ENCODE data around the gene PPP1R11. TPM values are rescaled to one million over a fixed set of nuclear protein-coding genes. Genes with fewer than 3 reads are reported as not detected.
"Not testable (repeated sequence)": the region's sequence is repeated elsewhere in the genome, so short reads cannot be mapped to it uniquely, and the experiment has no call there.

Gene PPP1R11
- total and polyA plus RNA-seq, 9 donors, result 17.9 to 35.6 (median 31.2) TPM

DNA sequence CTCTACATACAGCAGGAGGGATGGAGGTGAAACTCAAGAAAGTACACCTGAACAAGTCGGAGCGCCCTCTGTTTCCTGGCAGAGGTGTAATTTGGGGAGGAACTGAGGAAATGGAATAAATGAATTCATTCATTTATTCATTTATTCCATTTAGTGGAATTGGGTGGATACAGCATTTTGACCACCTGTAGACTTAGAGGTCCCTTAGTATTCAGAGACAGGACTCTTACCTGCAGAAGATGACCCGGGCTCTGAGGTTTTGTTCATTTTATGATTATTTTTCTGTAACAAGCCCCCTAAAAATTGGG lies 36.8 kb downstream of the PPP1R11 start:
- no peaks in the 10 kb centered on the region for H3K9me3 ChIP-seq (replicated peaks; ENCODE audit: control insufficient read depth, low read depth, low read length)
- no peak for DNase-seq
- H3K4me1 ChIP-seq (ENCODE audit: control insufficient read depth, insufficient read depth, low read length), result peaks cover 22% of the 10 kb centered on the region
- WGBS (ENCODE audit: insufficient coverage), result no CpG with 5 or more reads among the region's 3 CpGs
- H3K27me3 ChIP-seq (ENCODE audit: control insufficient read depth, insufficient read depth, low read length), result peaks cover 65% of the 10 kb centered on the region
- no peak overlapping the region for H3K4me3 ChIP-seq (ENCODE audit: low read length)
- no peak overlapping the region for H3K27ac ChIP-seq (ENCODE audit: low read length)
- no peaks in the 10 kb centered on the region for H3K36me3 ChIP-seq (ENCODE audit: control insufficient read depth, insufficient read depth, low read length)

DNA sequence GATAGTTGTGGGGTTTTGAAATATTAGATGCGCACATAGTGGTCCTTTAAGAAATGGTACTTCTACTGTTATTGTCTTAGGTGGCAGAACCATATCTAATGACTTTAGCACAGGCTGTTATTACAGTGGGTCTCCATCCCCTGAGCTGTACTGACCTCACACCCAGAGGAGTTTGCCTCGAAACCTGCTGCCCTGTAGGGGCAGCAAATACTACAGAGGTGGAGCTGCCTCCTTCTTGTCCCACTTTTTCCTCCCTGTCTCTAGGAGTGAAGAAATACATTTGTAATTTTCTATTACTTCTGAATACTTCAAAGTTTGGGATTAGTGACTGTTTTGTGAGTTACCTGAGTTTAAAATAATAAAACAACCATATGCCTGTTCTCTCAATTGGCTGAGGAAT lies 37.7 kb downstream of the PPP1R11 start:
- H3K27ac ChIP-seq (ENCODE audit: low read length), result no peak overlapping the region
- WGBS (ENCODE audit: insufficient coverage), result no CpG with 5 or more reads among the region's 2 CpGs
- H3K9me3 ChIP-seq (replicated peaks; ENCODE audit: control insufficient read depth, low read depth, low read length), result no peaks in the 10 kb centered on the region
- peaks cover 68% of the 10 kb centered on the region for H3K27me3 ChIP-seq (ENCODE audit: control insufficient read depth, insufficient read depth, low read length)
- H3K36me3 ChIP-seq (ENCODE audit: control insufficient read depth, insufficient read depth, low read length), result no peaks in the 10 kb centered on the region
- H3K4me1 ChIP-seq (ENCODE audit: control insufficient read depth, insufficient read depth, low read length), result peaks cover 22% of the 10 kb centered on the region
- DNase-seq, result no peak
- H3K4me3 ChIP-seq (ENCODE audit: low read length), result no peak overlapping the region

DNA sequence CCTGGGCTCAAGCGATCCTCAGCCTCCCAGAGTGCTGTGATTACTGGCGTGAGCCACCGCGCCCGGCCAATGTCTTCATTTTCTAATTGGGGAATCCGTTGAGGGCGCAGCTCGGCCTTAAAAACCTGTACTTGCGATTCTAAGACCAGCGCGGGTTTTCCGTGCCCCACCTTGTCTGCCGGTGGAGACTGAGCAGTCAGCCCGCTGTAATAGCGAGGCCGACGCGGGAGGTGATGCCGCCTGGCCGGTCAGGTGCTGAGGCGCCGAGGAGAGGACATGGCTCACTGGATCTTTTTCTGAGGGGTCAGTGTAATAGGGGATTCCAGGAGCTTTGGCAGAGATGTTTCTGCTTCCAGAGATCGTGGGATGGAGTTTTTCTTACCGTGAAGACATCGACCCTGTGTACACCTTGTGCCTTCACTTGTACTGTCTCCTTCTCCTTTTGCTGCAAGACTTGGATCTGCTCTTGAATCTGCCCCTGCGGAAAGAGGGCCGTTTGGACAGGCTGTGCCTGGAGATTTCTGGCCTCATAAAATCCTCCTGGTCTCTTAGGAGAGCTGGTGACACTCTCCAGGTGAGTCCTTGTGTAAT lies 44.4 kb downstream of the PPP1R11 start:
- DNase-seq, result no peak
- Histone ChIP-seq H3K9me3 (replicated peaks; ENCODE audit: control insufficient read depth, low read depth, low read length) (no peaks in the 10 kb centered on the region), H3K4me1 (ENCODE audit: control insufficient read depth, insufficient read depth, low read length) (no peaks in the 10 kb centered on the region), H3K27ac (ENCODE audit: low read length) (no peak overlapping the region), H3K4me3 (ENCODE audit: low read length) (no peak overlapping the region), H3K27me3 (ENCODE audit: control insufficient read depth, insufficient read depth, low read length) (peaks cover 58% of the 10 kb centered on the region), H3K36me3 (ENCODE audit: control insufficient read depth, insufficient read depth, low read length) (no peaks in the 10 kb centered on the region)
- 36% methylated on average over 20 of the region's 27 CpGs for WGBS (ENCODE audit: insufficient coverage)

DNA sequence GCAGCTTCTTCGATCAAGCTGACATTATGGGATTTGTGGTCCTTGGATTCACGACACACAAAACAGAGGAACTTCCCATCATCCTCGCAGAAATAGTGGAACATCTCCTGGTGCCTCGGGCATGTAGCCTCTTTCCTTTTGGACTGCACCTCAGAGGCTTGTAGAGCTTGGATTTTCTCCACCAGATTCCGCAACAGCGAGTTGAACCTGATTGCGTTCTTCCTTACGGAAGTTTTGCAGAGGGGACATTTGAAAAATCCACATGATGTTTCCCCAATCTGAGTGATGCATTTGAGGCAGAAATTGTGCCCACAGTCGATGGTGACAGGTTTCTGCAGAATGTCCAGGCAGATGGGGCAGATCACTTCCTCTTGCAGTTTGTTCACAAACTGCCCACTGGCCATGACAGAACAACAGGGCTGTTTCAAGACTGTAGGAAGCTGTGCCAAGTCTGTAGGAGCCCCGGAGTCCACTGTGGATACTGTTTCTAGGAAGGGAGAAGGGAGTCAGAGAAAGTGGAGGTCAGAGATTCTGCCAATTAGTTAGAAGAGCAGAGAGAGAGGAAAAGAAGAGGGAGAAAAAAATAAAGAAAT lies 45.5 kb downstream of the PPP1R11 start:
- WGBS (ENCODE audit: insufficient coverage), result 71% methylated on average over 9 of the region's 10 CpGs
- no peaks in the 10 kb centered on the region for H3K36me3 ChIP-seq (ENCODE audit: control insufficient read depth, insufficient read depth, low read length)
- H3K27me3 ChIP-seq (ENCODE audit: control insufficient read depth, insufficient read depth, low read length), result peaks cover 58% of the 10 kb centered on the region
- H3K4me3 ChIP-seq (ENCODE audit: low read length), result no peak overlapping the region
- H3K9me3 ChIP-seq (replicated peaks; ENCODE audit: control insufficient read depth, low read depth, low read length), result no peaks in the 10 kb centered on the region
- no peak for DNase-seq
- H3K27ac ChIP-seq (ENCODE audit: low read length), result no peak overlapping the region
- no peaks in the 10 kb centered on the region for H3K4me1 ChIP-seq (ENCODE audit: control insufficient read depth, insufficient read depth, low read length)

DNA sequence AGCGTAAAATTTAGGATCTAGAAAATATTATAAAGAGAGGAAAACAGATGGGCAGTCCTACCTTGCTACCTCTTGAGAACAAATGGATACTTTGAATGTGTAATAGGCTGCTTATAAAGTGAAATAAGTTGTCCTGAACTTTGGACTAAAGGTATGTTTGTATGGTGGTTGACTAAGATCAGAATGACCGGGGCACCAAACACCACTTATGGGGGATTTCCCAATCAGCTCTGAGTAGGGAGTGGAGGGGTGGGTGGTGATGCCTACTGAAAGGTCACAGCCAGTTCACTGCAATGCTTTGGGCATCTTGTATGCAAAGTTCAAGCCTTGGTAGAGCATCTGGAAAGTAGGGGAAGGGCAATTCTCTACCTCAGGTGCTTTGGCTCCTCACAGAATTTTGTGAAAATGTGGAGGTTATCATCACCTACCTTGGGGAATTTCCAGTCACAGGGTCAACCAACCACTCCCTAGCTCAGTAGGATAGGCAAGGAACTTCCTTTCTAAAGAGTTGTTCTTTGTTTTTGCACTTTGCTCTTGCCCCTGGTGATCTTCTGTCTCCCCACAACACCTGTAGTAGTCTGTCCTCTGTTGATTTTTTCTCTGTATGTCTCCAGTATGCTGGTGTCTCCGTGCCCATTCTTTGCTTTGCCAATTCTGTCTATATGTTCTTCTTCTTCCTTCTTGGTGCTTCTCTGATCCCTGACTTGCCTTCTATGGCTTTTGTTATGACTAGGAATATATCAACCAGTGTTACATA lies 46.2 kb downstream of the PPP1R11 start, which contains the start of gene TRIM31:
TSS of gene TRIM31 (minus strand) at position 88 of the 757 bp plus-strand sequence. CDS start 285 bp downstream, outside the sequence.
- H3K27me3 ChIP-seq (ENCODE audit: control insufficient read depth, insufficient read depth, low read length), result peaks cover 54% of the 10 kb centered on the region
- no peak within 1 kb of the TSS for H3K27ac ChIP-seq (ENCODE audit: low read length)
- WGBS (ENCODE audit: insufficient coverage), result 60% methylated on average over 2 of the region's 3 CpGs
- no peaks in the 10 kb centered on the region for H3K36me3 ChIP-seq (ENCODE audit: control insufficient read depth, insufficient read depth, low read length)
- DNase-seq, result no peak
- H3K4me1 ChIP-seq (ENCODE audit: control insufficient read depth, insufficient read depth, low read length), result no peaks in the 10 kb centered on the region
- no peaks in the 10 kb centered on the region for H3K9me3 ChIP-seq (replicated peaks; ENCODE audit: control insufficient read depth, low read depth, low read length)
- H3K4me3 ChIP-seq (ENCODE audit: low read length), result no peak within 1 kb of the TSS

GRCh38 chr6:30113841-30114240 lies 46.8 kb downstream of the PPP1R11 start:
- H3K4me1 ChIP-seq (ENCODE audit: control insufficient read depth, insufficient read depth, low read length), result no peaks in the 10 kb centered on the region
- peaks cover 50% of the 10 kb centered on the region for H3K27me3 ChIP-seq (ENCODE audit: control insufficient read depth, insufficient read depth, low read length)
- no peak overlapping the region for H3K4me3 ChIP-seq (ENCODE audit: low read length)

DNA sequence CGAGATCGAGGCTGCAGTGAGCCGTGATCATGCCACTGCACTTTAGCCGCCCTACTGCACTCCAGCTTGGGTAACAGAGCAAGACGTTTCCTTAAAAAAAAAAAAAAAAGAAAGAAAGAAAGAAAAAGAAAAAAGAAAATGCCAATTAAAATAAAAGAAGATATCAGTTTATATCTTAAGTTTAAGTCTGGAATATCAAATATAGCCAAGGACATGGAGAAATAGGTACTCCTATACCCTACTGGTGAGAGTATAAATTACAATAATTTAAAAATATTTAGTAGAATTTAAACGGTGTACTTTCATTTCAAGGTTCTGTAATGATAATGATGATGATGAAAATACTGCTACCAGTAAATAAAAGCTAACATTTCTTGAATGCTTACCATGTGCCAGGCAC lies 49.7 kb downstream of the PPP1R11 start:
- Histone ChIP-seq H3K36me3 (ENCODE audit: control insufficient read depth, insufficient read depth, low read length) (no peaks in the 10 kb centered on the region), H3K27me3 (ENCODE audit: control insufficient read depth, insufficient read depth, low read length) (peaks cover 34% of the 10 kb centered on the region), H3K27ac (ENCODE audit: low read length) (no peak overlapping the region), H3K9me3 (replicated peaks; ENCODE audit: control insufficient read depth, low read depth, low read length) (no peaks in the 10 kb centered on the region), H3K4me3 (ENCODE audit: low read length) (no peak overlapping the region), H3K4me1 (ENCODE audit: control insufficient read depth, insufficient read depth, low read length) (no peaks in the 10 kb centered on the region)
- no peak for DNase-seq
- WGBS (ENCODE audit: insufficient coverage), result no CpG with 5 or more reads among the region's 6 CpGs

More at GRCh38 chr6:30113841-30114240, 46.8 kb downstream of the PPP1R11 start:
- DNase-seq, result no peak
- H3K27ac ChIP-seq (ENCODE audit: low read length), result no peak overlapping the region
- no peaks in the 10 kb centered on the region for H3K36me3 ChIP-seq (ENCODE audit: control insufficient read depth, insufficient read depth, low read length)
- H3K9me3 ChIP-seq (replicated peaks; ENCODE audit: control insufficient read depth, low read depth, low read length), result no peaks in the 10 kb centered on the region
- no CpG with 5 or more reads among the region's 1 CpG for WGBS (ENCODE audit: insufficient coverage)

- not testable (repeated sequence) for H3K27ac ChIP-seq (ENCODE audit: low read length); H3K4me1 ChIP-seq (ENCODE audit: control insufficient read depth, insufficient read depth, low read length); DNase-seq; H3K4me3 ChIP-seq (ENCODE audit: low read length); H3K9me3 ChIP-seq (replicated peaks; ENCODE audit: control insufficient read depth, low read depth, low read length); H3K36me3 ChIP-seq (ENCODE audit: control insufficient read depth, insufficient read depth, low read length)
- peaks cover 21% of the 10 kb centered on the region for H3K27me3 ChIP-seq (ENCODE audit: control insufficient read depth, insufficient read depth, low read length)
- 73% methylated on average over 2 of the region's 5 CpGs for WGBS (ENCODE audit: insufficient coverage)
Measured at GRCh38 chr6:30118691-30119090, 51.7 kb downstream of the PPP1R11 start.
